Endothelial cell of umbilical vein (primary cell): ENCODE results near the gene TEAD3. TPM values are rescaled to one million over a fixed set of nuclear protein-coding genes. Genes with fewer than 3 reads are reported as not detected.

Source experiments
- BruUV-seq: library from RNA; stranded (reverse); fragments of 400-500 nt; replicated peaks from 2 replicates; lab custom pipeline; 2021; lab: Mats Ljungman, UMichigan
- CTCF ChIA-PET: fragments of 300-600, 350-600 bp; sonication (Branson Sonifier 250); formaldehyde crosslinking; loops from one replicate; lab custom pipeline; 2021; ENCODE audit warnings: antibody characterized with exemption, inconsistent platforms; lab: Charles Lee
- POLR2A ChIA-PET: fragments of 300-600, 350-600 bp; sonication (Branson Sonifier 250); formaldehyde crosslinking; loops from one replicate; lab custom pipeline; 2021; ENCODE audit warnings: antibody characterized with exemption, inconsistent platforms; lab: Charles Lee
- DNase-seq: peaks from one replicate; pipeline ENCODE4 v3.0.0-alpha.2; 2011; ENCODE audit warnings: low read depth, low spot score
- FAIRE-seq: peaks from 2 replicates; lab custom pipeline; 2011; peaks lifted over from hg19 to GRCh38; lab: Jason Lieb, UNC
- H2AFZ ChIP-seq: 2 replicates; pipeline ENCODE4 v1.6.0; 2012; ENCODE audit warnings: low read depth, low read length, control low read depth, inconsistent platforms
- H3K27ac ChIP-seq: 2 replicates; pipeline ENCODE4 v1.5.1; 2011; ENCODE audit warnings: low read depth, mild to moderate bottlenecking, control low read depth, low read length, moderate library complexity; ENCODE audit not compliant: insufficient read depth
- H3K27me3 ChIP-seq, 2 experiments: 2 replicates each; pipeline versions ENCODE4 v1.6.0 to v1.6.1; 2011; ENCODE audit warnings: low read length in 2 of 2, mixed read lengths in 1 of 2; ENCODE audit not compliant: control insufficient read depth in 2 of 2, insufficient read depth in 2 of 2
- H3K36me3 ChIP-seq, 2 experiments: 2 replicates in 1 of 2; 3 replicates in 1 of 2; pipeline ENCODE4 v1.5.1; 2011; ENCODE audit warnings: low read length in 2 of 2, mild to moderate bottlenecking in 1 of 2, moderate library complexity in 1 of 2; ENCODE audit not compliant: control insufficient read depth in 2 of 2, insufficient read depth in 2 of 2; ENCODE audit errors: extremely low read depth in 1 of 2
- H3K4me1 ChIP-seq: 3 replicates; pipeline ENCODE4 v1.5.1; 2011; ENCODE audit warnings: mild to moderate bottlenecking, low read length; ENCODE audit not compliant: control insufficient read depth, insufficient read depth; ENCODE audit errors: extremely low read depth
- H3K4me2 ChIP-seq: 2 replicates; pipeline ENCODE4 v1.6.1; 2011; ENCODE audit warnings: low read length, control low read depth, mixed read lengths; ENCODE audit not compliant: insufficient read depth
- H3K4me3 ChIP-seq, 3 experiments: fragments of 200-600 bp in 1 of 3; sonication (generic), shearing (Covaris generic) in 1 of 3; replicated peaks in 1 of 3; 2 replicates each; pipeline ENCODE4 v1.5.1; 2011 to 2016; ENCODE audit warnings: control low read depth in 3 of 3, low read length in 3 of 3, mild to moderate bottlenecking in 2 of 3, inconsistent platforms in 1 of 3, low read depth in 1 of 3, moderate library complexity in 1 of 3; ENCODE audit not compliant: insufficient read depth in 1 of 3
- H3K79me2 ChIP-seq: 2 replicates; pipeline ENCODE4 v1.6.0; 2012; ENCODE audit warnings: low read length, inconsistent platforms; ENCODE audit not compliant: control insufficient read depth, insufficient read depth
- H3K9ac ChIP-seq: replicated peaks from 2 replicates; pipeline ENCODE3; 2011; ENCODE audit warnings: low read length, control low read depth; ENCODE audit not compliant: insufficient read depth; ENCODE audit errors: extremely low read depth
- H3K9me1 ChIP-seq: replicated peaks from 3 replicates; pipeline ENCODE4 v1.6.0; 2011; ENCODE audit warnings: mild to moderate bottlenecking, low read length; ENCODE audit not compliant: control insufficient read depth, insufficient read depth; ENCODE audit errors: extremely low read depth
- H3K9me3 ChIP-seq: replicated peaks from 2 replicates; pipeline ENCODE4 v1.5.1; 2012; ENCODE audit warnings: low read length, inconsistent platforms; ENCODE audit not compliant: control insufficient read depth, insufficient read depth
- H4K20me1 ChIP-seq: replicated peaks from 2 replicates; pipeline ENCODE3; 2011; ENCODE audit warnings: mild to moderate bottlenecking, low read length; ENCODE audit not compliant: control insufficient read depth, insufficient read depth; ENCODE audit errors: extremely low read depth
- CTCF ChIP-seq, 2 donors: IDR thresholded peaks; 1 replicate in 1 of 2; 2 replicates in 1 of 2; pipeline ENCODE4 v1.5.1; 2011; ENCODE audit warnings: low read length in 2 of 2, mild to moderate bottlenecking in 2 of 2, moderate library complexity in 2 of 2, control low read depth in 1 of 2, inconsistent platforms in 1 of 2, low read depth in 1 of 2; ENCODE audit not compliant: insufficient read depth in 1 of 2; ENCODE audit errors: extremely low read depth in 1 of 2
- EZH2 ChIP-seq: IDR thresholded peaks from 2 replicates; pipeline ENCODE4 v1.6.1; 2012; ENCODE audit warnings: borderline replicate concordance, low read depth, mild to moderate bottlenecking, moderate library complexity, low read length, inconsistent platforms; ENCODE audit not compliant: severe bottlenecking
- FOS ChIP-seq: IDR thresholded peaks from 2 replicates; pipeline ENCODE4 v1.6.1; 2011; ENCODE audit warnings: mild to moderate bottlenecking, low read length, moderate library complexity, borderline replicate concordance; ENCODE audit not compliant: insufficient read depth
- GATA2 ChIP-seq: IDR thresholded peaks from 2 replicates; pipeline ENCODE4 v1.7.0; 2011; ENCODE audit warnings: low read depth, mild to moderate bottlenecking, moderate library complexity, mixed read lengths, low read length; ENCODE audit not compliant: insufficient read length, insufficient read depth
- JUN ChIP-seq: IDR thresholded peaks from 2 replicates; pipeline ENCODE4 v1.6.1; 2011; ENCODE audit warnings: borderline replicate concordance, low read depth; ENCODE audit not compliant: insufficient read length, insufficient read depth
- MYC ChIP-seq: IDR thresholded peaks from one replicate; pipeline ENCODE4 v1.6.1; 2011; ENCODE audit warnings: mild to moderate bottlenecking, low read depth, low read length
- POLR2A ChIP-seq: IDR thresholded peaks from 2 replicates; pipeline ENCODE4 v1.6.1; 2012; ENCODE audit warnings: low read depth, mild to moderate bottlenecking, control low read depth, low read length
- POLR2AphosphoS5 ChIP-seq: IDR thresholded peaks from 2 replicates; pipeline ENCODE4 v1.6.1; 2012; ENCODE audit warnings: low read depth, mild to moderate bottlenecking, control low read depth, low read length, moderate library complexity; ENCODE audit not compliant: insufficient read depth
- dilution Hi-C: fragments of 300-500 bp; cut with MboI; formaldehyde crosslinking; loops from one replicate; pipeline ENCODE4 v1.15.0; 2019; ENCODE audit warnings: low sequenced_read_pairs; ENCODE audit not compliant: extremely low pct_ligation_motif_present
- intact Hi-C: fragments of 100-400 bp; cut with micrococcal nuclease; formaldehyde crosslinking; loops from one replicate; pipeline ENCODE4 v1.10.0; 2022
- polyA plus RNA-seq, 4 experiments: library from polyadenylated mRNA; depleted of rRNA in 3 of 4; stranded (reverse) in 3 of 4; unstranded in 1 of 4; fragments of >200 nt; gene quantifications; 2 replicates each; pipeline versions ENCODE4 v1.2.1 to v1.2.3, GENCODE V29; 2011 to 2012; ENCODE audit warnings: missing spikeins in 1 of 4
- total RNA-seq: library from RNA; stranded (reverse); gene quantifications from 2 replicates; pipeline ENCODE4 v1.2.3, GENCODE V29; 2021
- TF ChIP-seq, protein P1 (sequence below): IDR thresholded peaks from 2 replicates; pipeline ENCODE4 v1.6.1; 2011; ENCODE audit not compliant: insufficient read depth, insufficient read length

The TEAD3 gene
- total and polyA plus RNA-seq, 2 donors (not counting 3 experiments of a cell fraction or from before 2014, with no cell fraction given) = 1.1 to 1.6 TPM

DNA sequence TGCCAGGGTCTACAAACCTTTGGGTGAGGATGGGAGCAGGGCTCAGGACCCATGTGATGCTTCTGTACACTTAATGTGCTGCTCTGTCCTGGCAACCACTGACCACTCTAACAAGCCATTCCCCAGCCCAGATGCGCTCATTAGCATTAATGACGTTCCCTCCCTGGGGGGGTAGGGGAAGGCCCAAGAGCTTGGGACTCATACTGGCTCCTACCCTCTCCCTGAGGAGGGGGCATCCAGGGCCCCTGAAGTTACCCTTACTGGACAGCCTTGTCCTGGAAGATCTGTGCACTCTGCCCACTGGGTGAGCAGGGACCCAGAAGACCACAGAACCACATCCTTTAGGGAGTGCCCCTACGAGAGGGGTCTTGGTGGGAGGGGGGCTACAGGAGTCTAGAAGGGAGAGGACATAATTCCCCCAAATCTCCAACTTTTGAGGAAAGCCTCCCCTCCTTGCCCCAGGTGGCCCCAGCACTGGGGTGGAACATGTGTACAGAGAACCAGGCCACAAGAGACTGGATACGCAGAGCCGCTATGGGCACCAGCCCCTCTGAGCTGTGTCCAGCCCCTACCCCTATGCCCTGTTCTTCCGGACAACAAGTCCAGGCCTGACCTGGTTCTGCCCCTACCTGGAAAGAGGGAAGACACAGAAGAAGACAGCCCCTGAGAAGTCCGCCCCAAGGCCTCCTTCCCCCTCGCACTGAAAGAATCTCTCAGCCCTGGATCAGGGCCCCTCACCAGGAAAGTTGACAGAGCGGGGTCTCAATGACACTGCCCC lies 1.4 kb downstream of the TEAD3 start:
- no peak overlapping the region for H3K4me2 ChIP-seq
- BruUV-seq = no TSS peak
- H3K4me3 ChIP-seq = no peak overlapping the region
- no peaks in the 10 kb centered on the region for H3K9me1 ChIP-seq
- H3K9ac ChIP-seq = no peak overlapping the region
- H3K27me3 ChIP-seq = peaks cover 10 to 17% of the 10 kb centered on the region in 2 experiments
- TF ChIP-seq POLR2A (no peak), JUN (no peak), CTCF (IDR thresholded peaks at IDR 0.05; ENCODE audit: extremely low read depth in 1 of 2, insufficient read depth in 1 of 2, low read depth in 1 of 2, low read length in 2 of 2) (no peak), POLR2AphosphoS5 (no peak), EZH2 (no peak), GATA2 (no peak), FOS (no peak), MYC (no peak)
- TF ChIP-seq, protein P1, sequence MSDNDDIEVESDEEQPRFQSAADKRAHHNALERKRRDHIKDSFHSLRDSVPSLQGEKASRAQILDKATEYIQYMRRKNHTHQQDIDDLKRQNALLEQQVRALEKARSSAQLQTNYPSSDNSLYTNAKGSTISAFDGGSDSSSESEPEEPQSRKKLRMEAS = no peak
- no peaks in the 10 kb centered on the region for H3K36me3 ChIP-seq
- FAIRE-seq = no peak
- no peaks in the 10 kb centered on the region for H3K9me3 ChIP-seq
- no peaks in the 10 kb centered on the region for H3K79me2 ChIP-seq
- DNase-seq = no peak
- H2AFZ ChIP-seq = no peak overlapping the region
- ChIA-PET POLR2A (no interaction called here), CTCF (interaction anchor here (1.0 kb wide), 1 partner anchor 458 kb away, joined by 3 read pairs; no protein-coding TSS in a partner anchor)
- intact Hi-C loops = no loop called here
- dilution Hi-C loops = no loop called here
- H3K27ac ChIP-seq = no peak overlapping the region
- H4K20me1 ChIP-seq = no peaks in the 10 kb centered on the region
- H3K4me1 ChIP-seq = peaks cover 4% of the 10 kb centered on the region
